Bone marrow (tissue), 2 donors: ENCODE results near the gene ANP32E.

Experiments used
- DNase-seq, 2 donors: peaks; one replicate each; lab custom pipeline; 2025; lab: John Stamatoyannopoulos, UW

ANP32E gene

DNA sequence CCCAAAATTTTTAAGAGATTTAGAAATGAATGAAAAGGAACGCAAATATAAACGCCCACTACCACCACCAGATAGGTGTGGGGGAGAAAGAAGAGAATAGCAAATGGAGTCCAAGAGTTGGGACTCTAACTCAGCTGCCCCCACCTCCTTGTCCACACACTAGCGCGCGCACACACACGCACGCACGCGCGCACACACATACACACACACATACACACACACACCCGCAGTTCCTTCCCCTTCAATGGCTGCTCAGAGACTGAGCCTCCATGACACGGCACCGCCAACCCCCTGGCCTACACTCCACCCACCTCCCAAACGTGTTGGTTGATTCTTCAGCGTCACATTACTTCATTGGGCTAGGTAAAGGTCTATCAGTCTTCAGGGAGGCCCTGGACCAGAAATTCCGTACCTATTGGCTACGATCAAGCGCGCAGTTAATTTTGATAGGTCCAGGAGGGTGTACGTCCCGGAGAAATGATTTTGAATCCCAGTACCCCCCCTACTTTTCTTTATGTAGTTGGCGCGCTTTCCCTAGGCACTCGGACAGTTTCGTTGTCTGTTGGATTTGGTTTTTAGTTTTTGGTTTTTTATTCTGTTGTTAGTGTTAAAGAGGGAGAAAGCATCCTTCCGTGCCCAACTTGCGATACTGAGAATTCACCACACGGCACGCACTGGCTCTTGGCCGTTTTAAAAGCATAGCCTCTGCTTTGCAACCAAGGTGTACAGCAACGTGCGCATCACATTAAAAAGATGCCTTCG lies at the start of gene ANP32E:
Gene ANP32E, minus strand, starts transcription at position 261 of the 762 bp plus-strand sequence. CDS start 326 bp downstream, outside the sequence.
- DNase-seq: peak; percentile 58 to 98

DNA sequence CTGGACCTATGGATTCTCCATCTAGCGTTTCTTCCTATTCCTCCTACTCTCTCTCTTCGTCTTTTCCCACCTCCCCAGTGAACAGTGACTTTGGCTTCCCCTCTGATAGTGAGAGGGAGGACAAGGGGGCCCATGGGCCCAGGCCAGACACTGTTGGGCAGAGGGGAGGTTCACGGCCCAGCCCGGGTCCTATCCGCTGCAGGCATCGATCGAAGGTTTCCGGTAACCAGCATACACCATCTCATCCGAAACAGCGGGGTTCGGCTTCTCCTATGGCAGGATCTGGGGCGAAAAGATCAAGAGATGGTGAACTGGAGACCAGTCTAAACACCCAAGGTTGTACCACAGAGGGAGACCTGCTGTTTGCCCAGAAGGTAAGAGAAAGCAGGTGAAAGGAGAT lies 47.3 kb upstream of the ANP32E start:
- no peak for DNase-seq

GRCh38 chr1:150282558-150282958 lies 46.6 kb upstream of the ANP32E start:
- DNase-seq: no peak

DNA sequence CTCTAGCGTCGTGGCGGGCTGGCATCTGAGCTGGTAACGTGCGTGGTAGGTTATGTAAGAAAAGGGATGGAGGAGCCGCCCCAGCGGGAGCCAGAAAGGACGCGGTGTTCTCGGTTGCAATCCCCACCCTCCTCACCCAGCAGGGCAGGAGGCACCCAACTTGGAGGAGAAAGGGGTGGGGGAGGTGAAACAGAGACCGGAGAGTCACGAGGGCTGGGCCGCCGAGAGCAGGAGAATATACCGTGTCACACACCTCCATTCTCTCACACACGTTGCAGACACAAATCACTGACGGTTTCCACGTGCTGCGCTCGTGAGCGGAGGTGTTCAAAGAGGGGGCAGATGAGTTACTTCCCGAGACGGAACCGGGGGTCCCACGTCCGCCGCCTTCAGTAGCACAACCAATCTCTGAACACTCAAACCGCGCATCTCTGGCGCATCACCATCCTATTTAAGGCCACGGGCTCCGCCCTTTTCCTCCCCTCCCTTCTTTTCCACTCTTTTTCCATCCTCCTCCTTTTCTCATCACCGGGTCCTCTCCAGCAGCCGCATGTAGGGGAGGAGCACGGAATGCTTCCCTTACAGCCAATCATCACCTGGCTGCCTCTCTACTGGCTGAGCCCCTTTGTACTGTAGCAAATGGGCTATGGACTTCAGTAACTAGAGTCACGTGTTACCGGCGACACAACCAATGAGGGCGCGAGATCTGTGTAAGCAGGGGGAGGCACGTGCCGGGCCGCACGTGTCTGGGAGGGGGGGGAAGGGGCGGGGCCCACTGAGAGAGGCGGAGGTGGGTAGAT lies 46.0 kb upstream of the ANP32E start, which contains the start of gene CIART:
Gene CIART, plus strand, starts transcription at position 797 of the 800 bp plus-strand sequence. CDS start 714 bp downstream, outside the sequence.
- DNase-seq: peak in 1 of 2 donors; percentile 37

DNA sequence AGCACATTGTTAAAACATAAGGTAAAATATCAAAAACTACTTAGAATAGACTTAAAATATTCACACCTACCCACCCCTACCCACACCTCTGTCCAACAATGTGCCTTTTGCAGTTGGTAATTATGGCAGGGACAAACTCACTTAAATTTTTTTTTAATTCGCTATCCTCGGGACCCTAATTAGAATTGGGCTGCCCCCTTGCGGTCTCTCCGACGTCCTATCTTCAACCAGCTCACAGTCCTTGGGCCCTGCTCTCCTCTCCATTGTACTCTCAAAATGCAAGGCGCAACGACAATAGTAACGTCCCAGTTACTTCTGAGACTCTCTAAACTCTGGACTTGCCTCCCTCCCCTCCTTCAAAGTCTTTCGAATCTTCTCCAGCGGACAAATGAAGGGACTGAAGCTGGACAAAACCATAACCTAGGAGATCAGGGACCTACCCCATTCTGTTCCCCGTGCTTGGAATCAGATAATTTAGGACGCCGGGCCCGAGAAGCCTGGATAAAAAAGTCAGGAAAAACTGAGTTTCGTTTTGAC lies 45.4 kb upstream of the ANP32E start:
- DNase-seq: peak; percentile 17 to 83

DNA sequence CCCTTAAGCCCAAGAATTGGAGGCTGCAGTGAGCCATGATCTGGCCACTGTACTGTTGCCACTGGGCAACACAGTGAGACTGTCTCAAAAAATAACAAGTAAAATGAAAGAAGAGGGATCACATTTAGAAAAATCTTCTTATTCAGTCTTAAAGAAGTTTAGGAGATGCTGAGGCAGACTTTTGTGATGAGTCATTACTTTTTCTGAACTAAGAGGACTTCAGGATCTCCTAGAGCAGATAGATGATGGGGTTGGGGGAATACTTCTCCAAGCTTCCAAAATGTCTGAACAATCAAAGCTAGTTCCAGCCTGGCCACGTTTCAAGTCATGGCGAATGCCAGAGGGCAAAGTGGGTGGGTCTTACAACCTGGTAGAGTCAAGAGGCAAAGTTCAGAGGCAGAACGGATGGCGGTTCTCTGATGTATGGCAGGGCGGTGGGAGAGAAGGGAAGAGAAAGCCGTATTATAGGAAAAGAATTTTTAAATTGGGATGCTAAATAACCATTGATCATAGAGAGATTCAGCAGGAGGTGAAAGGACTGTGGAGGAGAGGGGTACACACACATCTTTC lies 44.3 kb upstream of the ANP32E start:
- DNase-seq: no peak

GRCh38 chr1:150273311-150273710 lies 37.4 kb upstream of the ANP32E start:
- DNase-seq: no peak

DNA sequence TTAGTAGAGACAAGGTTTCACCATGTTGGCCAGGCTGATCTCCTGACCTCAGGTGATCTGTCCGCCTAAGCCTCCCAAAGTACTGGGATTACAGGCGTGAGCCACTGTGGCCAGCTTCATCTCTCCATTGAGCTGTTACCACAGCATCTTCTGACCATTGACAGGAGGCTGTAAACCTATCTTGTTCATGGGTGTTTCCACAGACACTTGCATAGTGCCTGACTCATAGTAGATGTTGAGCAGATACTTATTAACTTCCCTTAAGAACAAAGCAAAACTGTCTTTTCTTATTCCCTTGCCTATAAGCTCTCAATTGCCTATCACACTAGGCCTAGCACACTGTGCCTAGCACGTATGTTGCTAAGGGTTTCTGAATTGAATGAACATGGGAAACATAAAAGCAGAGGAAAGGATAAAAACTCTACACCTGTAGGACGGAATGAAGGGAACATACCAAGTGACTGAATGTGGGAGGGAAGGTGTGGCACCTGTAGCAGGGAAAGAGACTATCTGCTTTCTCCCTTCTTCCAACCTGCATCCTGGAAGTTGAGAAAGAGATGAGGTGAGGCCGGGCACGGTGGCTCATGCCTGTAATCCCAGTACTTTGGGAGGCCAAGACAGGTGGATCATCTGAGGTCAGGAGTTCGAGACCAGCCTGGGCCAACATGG lies 35.5 kb upstream of the ANP32E start:
- DNase-seq: no peak

DNA sequence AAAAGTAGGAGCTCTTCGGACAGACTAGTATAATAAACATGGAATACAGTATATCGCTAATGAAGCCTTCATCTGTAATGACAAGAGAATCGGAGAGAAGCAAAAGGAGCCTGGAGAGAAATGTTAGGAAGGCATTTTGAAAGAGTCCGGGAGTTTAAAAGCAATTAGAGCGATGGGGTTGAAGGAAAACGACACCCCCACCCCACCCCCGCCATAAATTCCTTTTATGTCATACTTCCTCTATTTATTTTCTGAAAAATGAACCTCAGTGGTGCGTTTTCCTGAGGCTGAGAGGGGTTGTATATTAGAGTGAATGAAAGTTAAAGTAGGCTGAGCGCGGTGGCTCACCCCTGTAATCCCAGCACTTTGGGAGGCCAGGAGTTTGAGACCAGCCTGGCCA lies 33.5 kb upstream of the ANP32E start:
- no peak for DNase-seq

GRCh38 chr1:150268705-150269403 lies 32.9 kb upstream of the ANP32E start, which contains the start of gene APH1A:
Gene APH1A, minus strand, starts transcription at chr1:150269016. Its CDS starts 206 bp downstream, at chr1:150268810.
- peak; percentile 81 to 94 for DNase-seq

DNA sequence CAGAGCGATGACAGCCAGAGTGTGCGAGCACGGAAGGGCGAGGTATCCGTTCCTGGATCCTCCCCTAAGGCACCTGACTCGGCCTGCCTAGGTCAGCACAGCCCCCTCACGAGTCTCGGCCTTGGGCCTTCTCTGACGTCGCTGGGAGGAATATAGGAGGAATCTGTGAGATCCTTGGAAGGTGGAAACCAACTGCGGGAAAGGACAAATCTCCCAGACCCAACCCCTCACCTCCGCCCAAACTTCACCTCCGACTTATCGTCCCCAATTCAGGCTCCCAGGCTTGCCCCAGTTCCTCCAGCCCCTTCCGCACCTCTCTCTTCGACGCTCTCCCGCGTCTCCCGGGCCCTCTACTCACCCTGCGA lies 32.4 kb upstream of the ANP32E start:
- DNase-seq: no peak

- DNase-seq: no peak
These were observed 32.0 kb upstream of the ANP32E start for GRCh38 chr1:150267896-150268295.

DNA sequence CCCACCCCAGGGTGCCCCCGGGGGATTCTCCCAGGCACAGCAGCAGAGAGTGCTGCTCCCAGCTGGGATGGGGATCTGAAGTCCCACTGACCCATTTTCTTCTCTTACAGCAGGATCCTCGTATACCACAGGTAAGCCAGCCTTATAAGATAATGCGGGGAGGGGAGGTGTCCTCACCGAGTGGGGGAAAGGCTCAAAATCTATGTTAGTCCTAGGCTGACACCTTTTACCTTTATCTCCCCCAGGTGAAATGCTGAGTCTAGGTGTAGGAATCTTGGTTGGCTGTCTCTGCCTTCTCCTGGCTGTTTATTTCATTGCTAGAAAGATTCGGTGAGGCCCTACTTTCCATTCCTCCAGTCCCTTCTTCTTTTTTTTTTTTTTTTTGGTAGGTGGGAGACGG lies 27.6 kb upstream of the ANP32E start:
- DNase-seq: no peak

GRCh38 chr1:150262388-150263320 lies 26.7 kb upstream of the ANP32E start:
- DNase-seq: no peak

- no peak for DNase-seq
These were observed 25.5 kb upstream of the ANP32E start for GRCh38 chr1:150261367-150261766.

- DNase-seq: no peak
These were observed 24.1 kb upstream of the ANP32E start for GRCh38 chr1:150259758-150260669.

DNA sequence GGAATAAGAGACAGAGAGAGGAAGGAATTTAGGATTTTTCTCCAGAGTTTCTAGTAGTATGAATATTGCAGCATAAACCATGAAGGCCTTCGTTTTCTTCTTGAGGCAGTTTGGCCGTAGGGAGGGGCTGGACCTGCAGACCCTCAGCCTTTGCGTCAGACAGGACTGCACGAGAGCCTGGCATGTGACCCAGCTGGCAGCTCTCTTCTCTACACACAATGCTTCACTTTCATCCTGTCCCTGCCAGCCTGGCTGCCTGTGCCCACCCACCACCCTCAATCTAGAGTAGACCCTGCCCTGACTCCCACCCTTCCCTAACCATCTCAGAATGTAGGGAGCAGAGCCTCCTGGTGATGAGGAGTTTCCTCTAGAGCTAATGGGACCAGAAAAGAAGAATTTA lies 23.3 kb upstream of the ANP32E start:
- no peak for DNase-seq

- DNase-seq: no peak
These were observed 22.0 kb upstream of the ANP32E start, which contains the start of gene CA14 for GRCh38 chr1:150257624-150258585. Gene CA14, plus strand, starts transcription at chr1:150257774. Its CDS starts 355 bp downstream, at chr1:150258129.
